H9 (cell line): Measurements from ENCODE around the gene PEX14. TPM values are rescaled to one million over a fixed set of nuclear protein-coding genes. Genes with fewer than 3 reads are reported as not detected.

Experiments used
- DNase-seq: peaks from one replicate; pipeline ENCODE4 v3.0.0-alpha.2; 2017
- H2AFZ ChIP-seq: one replicate; pipeline ENCODE4 v1.6.1; 2013; ENCODE audit warnings: mild to moderate bottlenecking, low read length, control low read depth, moderate library complexity
- H2AK5ac ChIP-seq: 2 replicates; pipeline ENCODE4 v1.6.1; 2013; ENCODE audit warnings: low read length, control low read depth, mixed read lengths; ENCODE audit not compliant: insufficient read length
- H2BK120ac ChIP-seq: one replicate; pipeline ENCODE4 v1.6.1; 2013; ENCODE audit warnings: low read depth, mild to moderate bottlenecking, low read length, control low read depth, inconsistent platforms; ENCODE audit not compliant: poor library complexity, severe bottlenecking
- H2BK12ac ChIP-seq: 2 replicates; pipeline ENCODE4 v1.6.1; 2013; ENCODE audit warnings: low read length, control low read depth, mixed read lengths, low read depth; ENCODE audit not compliant: insufficient read length
- H2BK15ac ChIP-seq: 2 replicates; pipeline ENCODE4 v1.6.1; 2013; ENCODE audit warnings: low read depth, low read length, control low read depth
- H2BK20ac ChIP-seq: one replicate; pipeline ENCODE4 v1.6.1; 2013; ENCODE audit warnings: low read depth, mild to moderate bottlenecking, low read length, control low read depth, inconsistent platforms; ENCODE audit not compliant: poor library complexity, severe bottlenecking
- H2BK5ac ChIP-seq: 2 replicates; pipeline ENCODE4 v1.6.1; 2013; ENCODE audit warnings: low read length, control low read depth, mixed read lengths; ENCODE audit not compliant: insufficient read length
- H3K14ac ChIP-seq: 2 replicates; pipeline ENCODE4 v1.6.1; 2013; ENCODE audit warnings: low read length, control low read depth; ENCODE audit not compliant: insufficient read depth
- H3K18ac ChIP-seq: 2 replicates; pipeline ENCODE4 v1.6.1; 2013; ENCODE audit warnings: low read depth, mild to moderate bottlenecking, mixed read lengths, low read length, control low read depth; ENCODE audit not compliant: insufficient read length
- H3K23ac ChIP-seq: 2 replicates; pipeline ENCODE4 v1.6.1; 2013; ENCODE audit warnings: low read length, control low read depth, mixed read lengths, low read depth; ENCODE audit not compliant: insufficient read length
- H3K23me2 ChIP-seq: 2 replicates; pipeline ENCODE4 v1.6.1; 2013; ENCODE audit warnings: low read depth, mild to moderate bottlenecking, mixed read lengths, low read length, control low read depth; ENCODE audit not compliant: insufficient read length, poor library complexity, severe bottlenecking
- H3K27ac ChIP-seq: 2 replicates; pipeline ENCODE4 v1.5.1; 2013; ENCODE audit warnings: low read length, control low read depth, mixed read lengths, low read depth; ENCODE audit not compliant: insufficient read length
- H3K27me3 ChIP-seq: 2 replicates; pipeline ENCODE4 v1.6.1; 2013; ENCODE audit warnings: low read length, control low read depth, inconsistent platforms; ENCODE audit not compliant: insufficient read depth
- H3K4ac ChIP-seq: 2 replicates; pipeline ENCODE4 v1.6.1; 2013; ENCODE audit warnings: low read depth, mild to moderate bottlenecking, control low read depth, inconsistent platforms, low read length, moderate library complexity
- H3K4me1 ChIP-seq: 2 replicates; pipeline ENCODE4 v1.6.1; 2013; ENCODE audit warnings: low read length, control low read depth, inconsistent platforms; ENCODE audit not compliant: insufficient read depth
- H3K4me2 ChIP-seq: 2 replicates; pipeline ENCODE4 v1.6.1; 2013; ENCODE audit warnings: low read length, control low read depth, mixed read lengths; ENCODE audit not compliant: insufficient read length, insufficient read depth
- H3K56ac ChIP-seq: 2 replicates; pipeline ENCODE4 v1.6.1; 2013; ENCODE audit warnings: low read depth, mild to moderate bottlenecking, mixed read lengths, low read length, control low read depth; ENCODE audit not compliant: insufficient read length
- H3K79me1 ChIP-seq: 2 replicates; pipeline ENCODE4 v1.6.1; 2013; ENCODE audit warnings: low read depth, mild to moderate bottlenecking, moderate library complexity, low read length, control low read depth, inconsistent platforms; ENCODE audit not compliant: insufficient read depth, poor library complexity, severe bottlenecking
- H3K79me2 ChIP-seq: 2 replicates; pipeline ENCODE4 v1.6.1; 2013; ENCODE audit warnings: low read length, control low read depth, inconsistent platforms; ENCODE audit not compliant: insufficient read depth
- H3K9ac ChIP-seq: 2 replicates; pipeline ENCODE4 v1.6.1; 2013; ENCODE audit warnings: low read length, control low read depth, mixed read lengths; ENCODE audit not compliant: insufficient read length; ENCODE audit errors: extremely low read depth
- H3K9me3 ChIP-seq: one replicate; pipeline ENCODE4 v1.6.1; 2013; ENCODE audit warnings: low read depth, low read length, inconsistent platforms; ENCODE audit not compliant: control insufficient read depth
- H3T11ph ChIP-seq: one replicate; pipeline ENCODE4 v1.6.1; 2013; ENCODE audit warnings: mild to moderate bottlenecking, low read length, control low read depth, inconsistent platforms
- H4K20me1 ChIP-seq: one replicate; pipeline ENCODE4 v1.6.1; 2013; ENCODE audit not compliant: control insufficient read depth, insufficient read length, insufficient read depth
- H4K5ac ChIP-seq: 2 replicates; pipeline ENCODE4 v1.6.1; 2013; ENCODE audit warnings: low read depth, mild to moderate bottlenecking, mixed read lengths, low read length, control low read depth; ENCODE audit not compliant: insufficient read length
- H4K8ac ChIP-seq: replicated peaks from 2 replicates; pipeline ENCODE4 v1.6.1; 2013; ENCODE audit warnings: low read length, control low read depth, mixed read lengths, low read depth; ENCODE audit not compliant: insufficient read length
- H4K91ac ChIP-seq: 2 replicates; pipeline ENCODE4 v1.6.1; 2013; ENCODE audit warnings: low read depth, mild to moderate bottlenecking, moderate library complexity, mixed read lengths, low read length, control low read depth; ENCODE audit not compliant: insufficient read length
- H3K27ac Mint-ChIP-seq, 3 experiments: 2 replicates in 2 of 3; 3 replicates in 1 of 3; pipeline ENCODE4 v1.8.0; 2020 to 2021; ENCODE audit warnings: mixed read lengths in 3 of 3, mild to moderate bottlenecking in 1 of 3, moderate library complexity in 1 of 3
- H3K27me3 Mint-ChIP-seq: 2 replicates; pipeline ENCODE4 v1.8.0; 2021; ENCODE audit warnings: low read depth, mild to moderate bottlenecking, moderate library complexity, mixed read lengths
- H3K36me3 Mint-ChIP-seq, 3 experiments: 2 replicates in 2 of 3; 3 replicates in 1 of 3; pipeline ENCODE4 v1.8.0; 2020 to 2021; ENCODE audit warnings: low read depth in 3 of 3, mixed read lengths in 3 of 3; ENCODE audit not compliant: insufficient read depth in 1 of 3
- H3K4me1 Mint-ChIP-seq, 2 experiments: 2 replicates each; pipeline ENCODE4 v1.8.0; 2020; ENCODE audit warnings: mixed read lengths in 2 of 2
- H3K4me3 Mint-ChIP-seq, 2 experiments: 2 replicates in 1 of 2; 3 replicates in 1 of 2; pipeline ENCODE4 v1.8.0; 2020 to 2021; ENCODE audit warnings: mild to moderate bottlenecking in 2 of 2, mixed read lengths in 2 of 2, moderate library complexity in 1 of 2
- H3K9me3 Mint-ChIP-seq, 2 experiments: 2 replicates in 1 of 2; 3 replicates in 1 of 2; pipeline ENCODE4 v1.8.0; 2020; ENCODE audit warnings: mild to moderate bottlenecking in 2 of 2, mixed read lengths in 2 of 2, moderate library complexity in 1 of 2
- WGBS: extraction: QIAGEN DNeasy Blood & Tissue Kit; methylation state at CpG from one replicate; pipeline ENCODE4 v1.1.7; 2013; ENCODE audit warnings: missing lambda C conversion rate, low lambda C conversion rate, mixed read lengths; ENCODE audit not compliant: insufficient read length; ENCODE audit errors: extremely low coverage; 5-methylcytosine and 5-hydroxymethylcytosine counted together
- total RNA-seq: library from RNA; stranded (reverse); gene quantifications from 2 replicates; pipeline ENCODE4 v1.2.1, GENCODE V29; 2021
- TF ChIP-seq, protein P1 (sequence below): fragments of 200-600 bp; sonication (generic); conservative IDR thresholded peaks from 3 replicates; pipeline ENCODE4 v1.8.0; 2021; ENCODE audit warnings: antibody characterized with exemption, mild to moderate bottlenecking

PEX14 gene
- total RNA-seq, 1 experiment from 2014 or later, result 23.9 TPM

GRCh38 chr1:10536133-10536770, 61.5 kb downstream of the PEX14 start:
- no peak overlapping the region for H3K23ac ChIP-seq
- no peak overlapping the region for H3K9ac ChIP-seq
- Mint-ChIP-seq H3K27me3 (no peaks in the 10 kb centered on the region), H3K36me3 (peaks cover 0 to 14% (median 7%) of the 10 kb centered on the region in 3 experiments; a peak in 5 of 7 replicates), H3K4me1 (peaks cover 44 to 47% of the 10 kb centered on the region in 2 experiments), H3K27ac (no peak overlapping the region; a peak in 2 of 7 replicates), H3K4me3 (no peak overlapping the region), H3K9me3 (no peaks in the 10 kb centered on the region)
- H3K23me2 ChIP-seq, result no peaks in the 10 kb centered on the region
- no peaks in the 10 kb centered on the region for H3K79me1 ChIP-seq
- no peak overlapping the region for H4K5ac ChIP-seq
- H2AFZ ChIP-seq, result no peak overlapping the region
- H2BK120ac ChIP-seq, result no peak overlapping the region
- H3K9me3 ChIP-seq, result no peaks in the 10 kb centered on the region
- no peak overlapping the region for H3K4ac ChIP-seq
- no peak overlapping the region for H3K56ac ChIP-seq
- TF ChIP-seq, protein P1, sequence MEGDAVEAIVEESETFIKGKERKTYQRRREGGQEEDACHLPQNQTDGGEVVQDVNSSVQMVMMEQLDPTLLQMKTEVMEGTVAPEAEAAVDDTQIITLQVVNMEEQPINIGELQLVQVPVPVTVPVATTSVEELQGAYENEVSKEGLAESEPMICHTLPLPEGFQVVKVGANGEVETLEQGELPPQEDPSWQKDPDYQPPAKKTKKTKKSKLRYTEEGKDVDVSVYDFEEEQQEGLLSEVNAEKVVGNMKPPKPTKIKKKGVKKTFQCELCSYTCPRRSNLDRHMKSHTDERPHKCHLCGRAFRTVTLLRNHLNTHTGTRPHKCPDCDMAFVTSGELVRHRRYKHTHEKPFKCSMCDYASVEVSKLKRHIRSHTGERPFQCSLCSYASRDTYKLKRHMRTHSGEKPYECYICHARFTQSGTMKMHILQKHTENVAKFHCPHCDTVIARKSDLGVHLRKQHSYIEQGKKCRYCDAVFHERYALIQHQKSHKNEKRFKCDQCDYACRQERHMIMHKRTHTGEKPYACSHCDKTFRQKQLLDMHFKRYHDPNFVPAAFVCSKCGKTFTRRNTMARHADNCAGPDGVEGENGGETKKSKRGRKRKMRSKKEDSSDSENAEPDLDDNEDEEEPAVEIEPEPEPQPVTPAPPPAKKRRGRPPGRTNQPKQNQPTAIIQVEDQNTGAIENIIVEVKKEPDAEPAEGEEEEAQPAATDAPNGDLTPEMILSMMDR, result peak; percentile 40; the same call in 2 of the 3 replicates
- no peak overlapping the region for H2BK12ac ChIP-seq
- H3K18ac ChIP-seq, result no peak overlapping the region
- H3K79me2 ChIP-seq, result no peaks in the 10 kb centered on the region
- H2AK5ac ChIP-seq, result no peak overlapping the region
- peaks cover 5% of the 10 kb centered on the region; the same call in 1 of the 2 replicates for H3K4me1 ChIP-seq
- no peak overlapping the region for H2BK5ac ChIP-seq
- H3K27ac ChIP-seq, result no peak overlapping the region
- no peak overlapping the region for H3T11ph ChIP-seq
- no peak overlapping the region for H2BK20ac ChIP-seq
- no peak overlapping the region for H3K14ac ChIP-seq
- no CpG with 5 or more reads among the region's 14 CpGs for WGBS
- no peak overlapping the region for H4K91ac ChIP-seq
- H3K27me3 ChIP-seq, result no peaks in the 10 kb centered on the region
- H4K20me1 ChIP-seq, result no peaks in the 10 kb centered on the region
- no peak for DNase-seq
- no peak overlapping the region for H2BK15ac ChIP-seq
- H3K4me2 ChIP-seq, result no peak overlapping the region
- no peak overlapping the region for H4K8ac ChIP-seq
